ENCODE measurements around the gene MATN3.

Gene MATN3

DNA sequence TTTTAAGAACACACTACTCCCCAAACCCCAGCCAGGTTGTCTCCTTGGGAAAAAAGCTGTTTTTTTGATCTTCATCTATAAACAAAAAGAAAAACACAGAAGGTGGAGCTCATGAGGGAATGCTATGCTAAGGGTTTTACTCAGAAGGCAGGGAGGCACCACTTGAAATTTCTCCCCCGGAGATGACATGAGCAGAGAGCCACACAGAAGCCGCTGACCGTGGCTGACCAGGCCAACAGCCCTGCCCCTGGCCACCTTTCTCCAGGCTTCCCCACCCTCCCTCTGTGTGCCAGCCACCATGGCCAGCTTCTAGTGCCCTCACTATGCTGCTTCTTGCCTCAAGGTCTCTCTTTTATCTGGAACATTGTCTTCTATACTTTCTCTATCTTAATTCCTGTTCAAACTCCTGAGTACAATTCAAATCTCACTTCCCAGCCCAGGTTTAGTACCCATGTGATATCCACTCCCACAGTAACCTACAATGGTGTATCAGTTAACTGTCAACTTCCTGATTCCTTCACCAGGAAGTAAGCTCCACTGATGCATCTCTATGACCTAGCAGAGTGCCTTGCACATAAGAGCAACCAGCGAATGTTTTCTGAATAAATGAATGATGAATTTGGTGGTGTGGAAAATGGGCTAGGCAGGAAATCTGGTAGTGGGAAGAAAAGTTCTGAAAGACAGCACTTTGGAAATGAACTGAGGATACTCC is 23.6 kb upstream of the MATN3 start:
- DNase-seq (ENCODE audit: low read depth in 3 of 3): no peak

DNA sequence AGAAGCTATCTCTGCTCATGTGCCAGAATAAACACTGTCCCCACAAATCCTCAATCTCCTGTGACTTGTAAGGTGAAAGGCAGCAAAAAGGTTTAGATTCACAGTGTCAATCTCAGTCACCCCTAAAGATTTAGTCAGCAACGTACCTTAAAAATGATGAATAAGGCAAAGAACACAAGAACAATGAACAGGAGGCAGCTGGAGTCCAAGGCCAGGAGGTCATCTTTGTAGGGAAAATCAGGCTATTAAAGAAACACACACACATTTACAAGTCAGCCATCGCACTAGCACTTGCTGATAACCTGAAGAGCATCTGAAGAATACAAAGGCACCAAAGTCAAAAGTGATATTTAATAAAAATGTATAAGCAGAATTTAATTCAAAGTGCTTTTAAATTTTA is 22.4 kb upstream of the MATN3 start:
- no peak for DNase-seq (ENCODE audit: low read depth in 3 of 3)

DNA sequence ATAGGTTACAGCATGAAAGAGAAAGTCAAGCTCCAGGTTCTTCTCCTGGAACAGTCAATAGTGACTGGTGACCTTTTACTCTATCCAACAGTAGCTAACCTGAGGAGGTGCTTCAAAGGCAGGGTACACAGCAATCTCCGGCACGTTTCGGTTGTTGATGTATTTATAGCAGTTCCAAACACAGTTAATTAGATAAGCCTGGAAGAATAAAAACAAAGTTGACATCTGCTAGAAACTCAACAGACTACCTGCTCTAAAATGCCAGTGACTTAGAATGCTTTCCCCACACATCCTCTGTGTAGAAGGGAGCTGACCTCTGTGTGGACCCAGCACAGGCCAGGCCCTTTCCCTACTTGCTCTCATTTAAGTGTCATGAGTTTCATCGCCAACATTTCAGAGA is 21.8 kb upstream of the MATN3 start:
- DNase-seq (ENCODE audit: low read depth in 3 of 3): no peak

DNA sequence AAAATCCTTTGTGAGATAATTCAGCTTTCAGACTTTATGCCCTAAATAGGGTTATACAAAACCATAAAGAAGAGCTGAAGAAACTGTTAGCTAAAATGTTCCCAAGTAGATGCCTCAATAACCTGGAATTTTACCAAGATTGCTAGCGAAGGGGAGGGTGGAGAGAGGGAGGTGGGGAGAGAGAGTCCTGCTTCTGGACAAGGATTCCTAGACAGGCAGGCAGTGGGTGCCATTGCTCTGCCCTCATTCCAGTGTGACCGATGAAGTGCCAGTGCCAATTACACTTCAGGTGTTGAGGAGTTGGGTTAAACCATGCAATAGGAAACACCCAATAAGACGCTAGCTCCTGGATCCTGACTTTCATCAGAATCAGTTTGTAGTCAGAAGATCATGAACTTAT is 20.9 kb upstream of the MATN3 start:
- no peak for DNase-seq (ENCODE audit: low read depth in 3 of 3)

DNA sequence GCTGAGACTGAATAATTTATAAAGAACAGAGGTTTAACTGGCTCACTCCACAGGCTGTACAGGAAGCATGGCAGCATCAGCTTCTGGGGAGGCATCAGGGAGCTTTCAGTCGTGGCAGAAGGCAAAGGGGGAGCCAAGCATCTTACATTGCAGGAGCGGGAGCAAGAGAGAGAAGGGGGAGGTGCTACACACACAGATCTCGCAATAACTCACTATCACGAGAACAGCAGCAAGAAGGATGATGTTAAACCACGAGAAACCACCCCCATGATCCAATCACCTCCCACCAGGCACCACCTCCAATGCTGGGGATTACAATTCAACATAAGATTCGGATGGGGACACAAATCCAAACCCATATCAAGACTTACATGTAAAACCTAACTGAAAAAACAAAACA is 17.8 kb upstream of the MATN3 start:
- DNase-seq (ENCODE audit: low read depth in 3 of 3): no peak

DNA sequence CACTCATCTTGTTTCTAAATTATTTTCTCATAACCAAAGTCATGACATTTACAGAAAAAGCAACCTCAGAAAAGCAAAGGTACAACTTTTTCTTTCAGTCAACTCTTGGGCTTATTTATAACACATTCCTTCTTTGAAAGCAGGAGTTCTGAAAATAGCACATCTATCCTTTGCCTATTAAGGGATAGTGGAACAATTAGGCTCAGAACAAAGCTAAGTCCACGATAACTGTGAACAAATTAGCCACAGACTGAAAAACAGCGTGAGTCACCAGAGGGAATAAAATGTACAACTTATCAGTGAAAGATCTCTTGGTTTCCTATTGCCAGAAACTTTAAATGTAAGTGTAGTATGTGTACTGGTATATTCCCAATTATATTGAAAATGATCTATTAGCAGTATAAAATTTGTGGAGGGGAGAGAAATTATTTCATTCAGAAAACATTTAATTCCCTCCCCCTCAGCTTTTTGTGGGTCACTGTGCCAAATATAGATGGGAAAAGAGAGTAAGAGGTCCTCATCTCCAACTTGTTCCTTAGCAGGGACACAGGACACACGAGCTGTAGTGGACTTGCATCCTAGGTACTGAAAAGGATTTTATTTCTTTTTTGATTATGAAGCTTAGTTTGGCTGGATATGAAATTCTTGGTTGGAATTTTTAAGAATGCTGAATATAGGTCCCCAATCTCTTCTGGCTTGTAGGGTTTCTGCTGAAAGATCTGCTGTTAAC is 15.4 kb upstream of the MATN3 start:
- no peak for DNase-seq (ENCODE audit: low read depth in 3 of 3)

DNA sequence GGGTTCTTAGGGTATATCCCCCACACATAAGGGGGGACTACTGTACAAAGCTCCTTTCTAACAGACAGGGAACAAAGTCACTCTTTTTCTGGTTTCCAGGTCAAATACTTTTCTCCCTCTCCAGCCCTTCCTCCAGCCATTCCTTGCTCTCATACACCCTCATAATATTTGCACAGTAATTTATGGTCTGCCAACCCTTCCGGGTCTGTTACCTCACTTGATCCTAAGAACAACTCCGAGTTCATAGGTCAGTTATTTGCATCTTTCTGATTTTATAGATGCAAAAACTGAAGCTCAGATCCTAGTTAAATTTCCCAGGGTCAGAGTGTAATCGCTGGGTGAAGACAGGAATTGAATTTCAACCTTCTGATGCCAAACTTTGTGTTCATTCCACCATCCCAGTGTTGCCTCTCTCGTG is 14.8 kb upstream of the MATN3 start:
- no peak for DNase-seq (ENCODE audit: low read depth in 3 of 3)

DNA sequence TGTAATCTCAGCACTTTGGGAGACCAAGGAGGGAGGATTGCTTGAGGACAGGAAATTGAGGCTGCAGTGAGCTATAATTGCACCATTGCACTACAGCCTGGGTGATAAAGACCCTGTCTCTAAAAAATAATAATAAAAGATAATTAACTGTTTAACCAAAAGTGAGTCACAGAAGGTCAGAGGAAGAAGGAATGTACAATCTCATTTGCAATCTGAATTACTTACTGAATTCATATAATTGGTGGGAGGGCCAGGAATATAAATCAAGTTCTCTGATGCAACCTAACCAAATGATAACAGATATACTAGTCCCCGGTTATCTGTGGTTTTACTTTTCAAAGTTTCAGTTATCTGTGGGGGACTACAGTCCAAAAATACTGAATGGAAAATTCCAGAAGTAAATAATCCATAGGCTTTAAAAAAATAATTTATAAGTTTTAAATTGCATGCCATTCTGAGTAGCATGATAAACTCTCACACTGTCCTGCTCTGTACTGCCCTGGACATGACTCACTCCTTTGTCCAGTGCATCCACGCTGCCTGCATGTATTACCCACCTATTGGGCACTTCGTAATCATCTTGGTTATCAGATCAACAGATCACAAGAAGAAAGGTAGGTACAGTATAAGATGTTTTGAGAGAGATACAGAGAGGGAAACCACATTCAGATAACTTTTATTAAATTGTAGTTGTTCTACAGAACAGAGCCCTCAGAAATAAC is 12.8 kb upstream of the MATN3 start:
- no peak for DNase-seq (ENCODE audit: low read depth in 3 of 3)

DNA sequence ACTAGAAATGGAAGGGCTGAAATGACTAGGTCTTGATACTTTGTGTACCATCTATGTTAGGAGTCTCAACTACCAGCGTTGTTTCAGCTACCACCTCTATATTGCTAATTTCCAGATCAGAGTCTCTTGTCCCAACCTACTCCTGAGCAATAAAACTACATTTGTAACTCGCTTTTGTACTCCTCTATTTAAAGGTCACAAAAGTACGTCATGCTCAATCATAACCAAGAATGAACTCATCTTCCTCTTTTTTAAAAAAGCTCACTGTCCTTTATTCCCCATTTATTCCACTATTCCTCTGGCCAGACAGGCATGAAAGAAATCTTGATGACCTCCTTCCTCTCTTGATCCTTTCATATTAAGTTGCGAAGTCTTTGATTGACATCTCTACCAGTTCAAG is 11.2 kb upstream of the MATN3 start:
- no peak for DNase-seq (ENCODE audit: low read depth in 3 of 3)

DNA sequence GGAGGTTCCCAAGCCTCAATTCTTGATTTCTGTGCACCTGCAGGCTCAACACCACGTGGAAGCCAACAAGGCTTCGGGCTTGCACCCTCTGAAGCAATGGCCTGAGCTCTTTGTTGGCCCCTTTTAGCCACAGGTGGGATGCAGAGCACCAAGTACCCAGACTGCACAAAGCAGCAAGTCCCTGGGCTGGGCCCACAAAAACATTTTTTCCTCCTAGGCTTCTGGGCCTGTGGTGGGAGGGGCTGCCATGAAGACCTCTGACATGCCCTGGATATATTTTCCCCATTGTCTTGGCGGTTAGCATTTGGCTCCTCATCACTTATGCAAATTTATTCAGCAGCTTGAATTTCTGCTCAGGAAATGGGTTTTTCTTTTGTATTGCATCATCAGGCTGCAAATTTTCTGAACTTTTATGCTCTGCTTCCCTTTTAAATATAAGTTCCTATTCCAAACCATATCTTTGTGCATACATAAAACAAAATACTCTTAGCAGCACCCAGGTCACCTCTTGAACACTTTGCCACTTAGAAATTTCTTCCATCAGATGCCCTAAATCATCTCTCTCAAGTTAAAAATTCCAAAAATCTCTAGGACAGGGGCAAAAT is 9.0 kb upstream of the MATN3 start:
- DNase-seq (ENCODE audit: low read depth in 3 of 3): no peak

DNA sequence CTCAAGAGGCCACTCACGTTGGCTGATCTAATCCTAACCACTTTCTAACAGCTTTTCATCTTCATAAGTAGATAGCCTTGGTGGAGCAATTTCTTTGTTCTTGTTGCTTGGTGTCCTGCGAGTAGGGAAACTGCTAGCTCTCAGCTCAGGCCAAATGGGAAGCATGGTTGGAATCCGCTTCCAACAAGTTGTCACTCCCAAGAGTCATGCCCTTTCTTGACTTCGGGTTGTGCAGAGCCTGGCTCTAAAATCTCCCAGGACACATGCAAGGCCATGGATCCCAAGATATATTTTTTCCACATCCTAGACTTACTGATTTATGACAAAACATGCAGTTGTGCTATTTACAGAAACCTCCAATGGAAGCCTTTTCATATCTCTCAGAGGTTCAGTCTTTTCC is 7.3 kb upstream of the MATN3 start:
- no peak for DNase-seq (ENCODE audit: low read depth in 3 of 3)

DNA sequence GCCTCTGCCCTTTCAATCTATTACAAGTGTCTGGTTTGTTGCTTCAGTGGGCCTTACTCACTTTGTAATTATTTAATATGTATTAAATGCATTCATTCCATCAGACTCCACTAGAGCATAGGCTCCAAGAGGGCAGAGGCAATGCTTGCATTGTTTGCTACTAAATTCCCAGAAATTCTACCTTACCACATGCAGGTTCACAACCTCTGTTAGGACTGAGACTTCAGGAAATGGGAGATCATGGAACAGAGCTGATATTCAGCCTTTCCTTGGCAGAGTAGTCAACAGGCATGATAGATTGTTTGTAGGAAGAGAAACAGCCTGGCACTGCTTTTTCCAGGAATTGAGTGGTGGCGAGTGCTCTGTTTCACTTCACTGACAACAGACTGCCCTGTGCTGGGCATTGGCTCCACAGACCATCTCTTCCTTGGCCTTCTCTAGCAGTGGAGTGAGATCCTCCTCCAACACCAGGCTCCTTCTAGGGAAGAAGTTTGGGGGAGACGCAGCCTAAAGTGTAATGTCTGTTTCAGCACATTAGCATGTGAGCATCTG is 6.2 kb upstream of the MATN3 start:
- DNase-seq (ENCODE audit: low read depth in 3 of 3): no peak

DNA sequence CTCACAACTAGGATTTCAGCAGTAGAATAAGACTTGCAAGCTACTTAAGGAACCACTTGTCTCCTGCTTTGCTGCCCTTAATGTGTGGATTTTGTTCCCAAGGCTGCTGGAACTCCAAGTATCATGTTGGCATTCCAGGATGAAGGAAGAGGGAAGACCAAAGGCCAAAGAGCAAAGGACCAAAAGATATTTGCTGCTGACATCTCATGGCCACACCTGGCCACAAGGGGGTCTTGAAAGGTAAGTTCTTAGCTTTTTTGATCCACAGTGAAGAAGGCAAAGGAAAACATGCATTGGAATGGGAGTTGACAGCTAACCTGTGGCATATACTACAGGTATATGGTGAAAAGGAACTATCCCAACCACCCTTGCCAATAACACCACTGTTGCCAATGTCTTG is 3.9 kb upstream of the MATN3 start:
- DNase-seq (ENCODE audit: low read depth in 3 of 3): no peak

DNA sequence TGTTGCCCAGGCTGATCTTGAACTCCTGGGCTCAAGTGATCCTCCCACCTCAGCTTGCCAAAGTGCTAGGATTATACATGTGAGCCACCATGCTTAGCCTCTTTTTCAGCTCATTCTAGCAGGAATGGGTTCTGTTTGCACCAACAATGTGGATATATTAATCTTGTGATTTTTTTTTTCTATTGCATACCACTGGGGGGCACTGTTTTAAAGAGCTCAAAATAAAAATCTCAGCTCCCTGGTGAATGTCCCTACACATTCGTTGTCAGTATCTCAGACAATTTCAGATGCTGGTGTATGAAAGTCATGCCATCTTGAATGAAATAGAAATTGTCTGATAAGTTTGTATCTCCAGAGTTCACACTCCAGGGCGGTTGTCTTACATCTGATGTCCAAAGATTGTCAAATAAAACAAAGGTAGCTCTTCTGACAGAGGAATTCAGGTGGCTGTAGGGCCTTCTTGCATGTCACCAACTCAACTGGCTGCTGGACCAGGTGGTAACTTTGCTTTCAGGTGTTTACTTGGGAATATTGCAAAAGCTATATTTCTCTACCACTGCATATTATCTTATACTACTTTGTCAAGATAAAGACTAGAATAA is 3.1 kb upstream of the MATN3 start:
- DNase-seq (ENCODE audit: low read depth in 3 of 3): no peak

DNA sequence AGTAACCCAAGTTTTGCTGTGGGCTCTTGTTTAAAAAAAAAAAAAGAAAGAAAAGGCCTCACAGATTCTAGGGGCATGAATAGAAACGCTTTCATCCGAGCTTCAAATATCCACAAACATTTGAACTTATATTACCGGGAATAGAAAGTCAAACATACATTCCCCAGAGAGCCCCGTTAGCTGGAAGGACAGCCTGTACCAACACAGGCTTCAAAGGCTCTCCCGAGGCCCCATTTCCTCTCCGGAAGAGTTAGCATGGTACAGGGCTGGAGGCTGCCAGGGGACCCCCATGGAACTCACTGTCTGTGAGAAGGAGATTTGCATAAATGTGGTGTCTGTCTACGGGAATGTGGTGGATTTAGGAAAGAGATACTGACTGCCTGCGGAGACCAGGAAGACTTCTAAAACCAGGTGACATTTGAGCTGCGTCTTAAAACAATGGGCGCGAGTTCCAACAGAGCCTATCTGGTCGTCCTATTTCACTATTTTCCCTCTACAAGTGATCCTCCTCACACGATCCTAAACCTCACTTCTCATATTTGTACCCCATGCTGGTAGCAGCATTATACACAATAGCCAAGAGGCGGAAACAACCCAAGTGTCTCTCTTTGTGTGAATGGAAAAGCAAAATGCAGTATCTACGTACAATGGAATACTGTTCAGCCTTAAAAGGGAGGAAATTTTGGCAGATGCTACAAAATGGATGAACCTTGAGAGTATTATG is 820 bp upstream of the MATN3 start:
- no peak for DNase-seq (ENCODE audit: low read depth in 3 of 3)

DNA sequence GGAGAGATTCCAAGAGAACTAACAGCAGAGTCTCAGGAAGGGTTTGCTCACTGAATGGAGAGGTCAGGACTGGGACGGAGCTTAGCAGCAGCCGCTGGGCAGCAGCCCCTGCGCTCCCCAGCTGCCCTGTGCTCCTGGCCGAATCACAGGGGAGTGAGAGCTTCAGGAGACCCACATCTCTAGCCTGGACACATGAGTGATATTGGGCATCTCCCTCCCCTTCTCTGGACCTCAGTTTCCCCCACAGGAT is 511 bp downstream of the MATN3 start:
- no peak for DNase-seq (ENCODE audit: low read depth in 3 of 3)

DNA sequence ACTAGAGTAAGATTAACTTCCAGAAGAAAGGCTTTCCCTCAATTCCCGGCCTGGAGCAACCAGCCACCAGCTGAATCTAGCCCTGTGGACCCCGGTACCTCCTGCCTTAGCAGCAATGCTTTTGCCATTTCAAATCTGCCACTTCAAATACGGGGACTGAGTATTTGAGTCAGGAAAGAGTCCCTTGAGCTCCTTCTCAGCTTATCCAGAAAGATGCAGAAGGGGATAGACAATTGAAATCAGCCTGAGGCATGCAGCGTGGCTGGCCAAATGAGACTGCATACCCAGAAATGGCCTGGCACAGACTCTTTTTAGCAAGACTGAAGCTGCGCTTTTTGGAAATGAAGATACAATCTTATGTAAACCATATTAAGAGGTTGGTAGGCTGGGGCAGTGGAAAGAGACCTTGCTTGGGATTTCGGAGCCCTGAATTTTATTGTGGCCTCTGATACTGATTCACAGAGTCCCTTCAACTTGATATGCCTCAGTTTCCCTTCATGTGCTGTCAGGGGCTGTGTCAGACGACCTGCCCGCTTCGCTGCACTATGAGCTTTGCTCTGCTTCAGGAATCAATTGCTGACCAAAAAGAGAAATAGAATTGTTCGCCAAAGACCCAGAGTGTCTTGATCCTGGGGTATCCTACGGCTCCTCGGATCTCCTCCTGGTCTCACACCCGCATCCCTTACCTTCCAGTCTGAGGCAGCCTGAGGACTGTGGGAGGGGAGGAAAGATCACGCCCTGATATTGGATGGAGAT is 1.0 kb downstream of the MATN3 start:
- DNase-seq (ENCODE audit: low read depth in 3 of 3): no peak

DNA sequence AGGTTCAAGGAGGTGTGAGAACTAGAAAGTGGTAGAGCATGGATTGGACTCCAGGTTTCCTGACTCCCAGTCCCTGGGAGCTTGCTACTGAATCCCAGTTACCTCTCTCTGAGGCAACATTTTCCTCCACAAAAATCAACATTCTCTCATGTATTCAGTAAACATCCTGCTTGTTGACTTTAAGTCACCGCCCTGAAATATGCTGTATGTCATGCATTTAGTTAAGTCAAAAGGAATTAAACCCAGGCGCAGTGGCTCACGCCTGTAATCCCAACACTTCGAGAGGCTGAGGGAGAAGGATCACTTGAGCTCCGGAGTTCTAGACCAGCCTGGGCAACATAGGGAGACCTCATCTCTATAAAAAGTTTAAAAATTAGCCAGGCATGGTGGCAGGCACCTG is 3.8 kb downstream of the MATN3 start:
- no peak for DNase-seq (ENCODE audit: low read depth in 3 of 3)

DNA sequence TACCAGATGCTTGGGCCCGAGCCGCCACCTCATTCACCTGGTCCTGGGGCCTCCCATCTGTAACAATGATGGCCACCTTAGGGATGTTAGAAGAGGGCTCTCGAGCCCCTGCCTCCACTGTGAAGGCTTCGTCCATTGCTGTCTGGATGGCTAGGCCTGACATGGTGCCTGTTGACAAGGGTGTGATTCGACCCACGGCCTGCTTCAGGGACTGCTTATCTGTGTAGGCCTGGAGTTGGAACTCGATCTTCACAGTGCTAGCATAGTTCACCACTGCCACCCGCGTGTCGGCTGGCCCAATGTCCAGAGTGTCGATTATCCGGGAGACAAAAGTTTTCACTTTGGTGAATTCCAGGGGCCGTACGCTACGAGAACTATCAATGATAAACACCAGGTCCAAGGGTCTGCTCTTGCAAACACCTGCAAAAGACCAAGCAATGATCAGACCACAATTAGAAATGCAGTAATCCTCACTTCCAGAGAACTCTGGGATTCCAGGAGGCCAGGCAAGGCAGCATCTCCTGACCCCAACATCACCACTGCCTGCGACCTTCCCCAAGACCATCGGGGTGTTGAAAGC is 6.5 kb downstream of the MATN3 start:
- DNase-seq (ENCODE audit: low read depth in 3 of 3): no peak

DNA sequence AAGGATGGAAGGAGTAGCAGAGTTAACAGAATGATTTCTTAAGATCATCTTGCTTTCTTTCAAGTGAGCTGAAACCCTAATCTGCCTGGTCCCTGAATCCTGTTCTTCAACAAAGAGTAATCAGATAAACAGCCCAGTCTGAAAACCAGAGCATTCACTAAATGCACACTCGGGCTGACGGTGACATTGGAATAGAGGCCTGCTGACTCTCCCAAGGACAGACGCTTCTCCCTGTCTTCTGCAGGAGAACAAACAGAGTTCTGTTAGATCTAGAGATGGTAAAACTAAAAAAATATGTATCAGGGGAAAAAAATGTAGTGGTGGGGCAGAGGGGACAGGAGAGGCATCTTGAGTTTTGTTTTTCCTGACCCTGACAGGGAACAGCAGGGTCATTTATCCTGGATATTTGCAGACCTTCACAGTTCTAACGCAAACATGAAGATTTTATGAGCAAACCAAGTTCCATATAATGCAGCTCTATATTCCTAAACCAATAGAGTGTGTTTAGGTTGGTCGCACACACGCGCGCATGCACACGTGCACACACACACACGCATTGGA is 7.3 kb downstream of the MATN3 start:
- DNase-seq (ENCODE audit: low read depth in 3 of 3): no peak
